AG09309 (cell line): ENCODE data around the gene HPS5.
A peak's percentile ranks its signal among the peaks of the same experiment; 100 is the strongest.

Experiments
- DNase-seq: peaks from one replicate; pipeline ENCODE4 v3.0.0-alpha.2; 2010; ENCODE audit warnings: low read depth
- H3K4me3 ChIP-seq: 2 replicates; pipeline ENCODE4 v1.5.1; 2011; ENCODE audit warnings: mild to moderate bottlenecking, low read depth, low read length, moderate library complexity; ENCODE audit not compliant: control insufficient read depth
- CTCF ChIP-seq: IDR thresholded peaks from 2 replicates; pipeline ENCODE4 v1.5.1; 2011; ENCODE audit warnings: mild to moderate bottlenecking, low read depth, low read length, inconsistent platforms; ENCODE audit not compliant: insufficient read depth, control insufficient read depth; ENCODE audit errors: missing control alignments

The HPS5 gene

GRCh38 chr11:18365741-18366140, 43.8 kb upstream of the HPS5 start:
- no peak for DNase-seq
- H3K4me3 ChIP-seq = no peak overlapping the region
- no peak for TF ChIP-seq CTCF

GRCh38 chr11:18364495-18365073, 42.6 kb upstream of the HPS5 start:
- H3K4me3 ChIP-seq = no peak overlapping the region
- DNase-seq = no peak
- TF ChIP-seq CTCF = no peak

- DNase-seq = no peak
- TF ChIP-seq CTCF = no peak
These were observed 39.2 kb upstream of the HPS5 start for GRCh38 chr11:18361154-18361553.

GRCh38 chr11:18358646-18359045, 36.7 kb upstream of the HPS5 start:
- TF ChIP-seq CTCF = no peak
- DNase-seq = no peak
- H3K4me3 ChIP-seq = no peak overlapping the region

More at GRCh38 chr11:18361154-18361553, 39.2 kb upstream of the HPS5 start:
- H3K4me3 ChIP-seq = no peak overlapping the region

GRCh38 chr11:18352581-18352980, 30.6 kb upstream of the HPS5 start:
- no peak for DNase-seq
- H3K4me3 ChIP-seq = no peak overlapping the region
- no peak for TF ChIP-seq CTCF

DNA sequence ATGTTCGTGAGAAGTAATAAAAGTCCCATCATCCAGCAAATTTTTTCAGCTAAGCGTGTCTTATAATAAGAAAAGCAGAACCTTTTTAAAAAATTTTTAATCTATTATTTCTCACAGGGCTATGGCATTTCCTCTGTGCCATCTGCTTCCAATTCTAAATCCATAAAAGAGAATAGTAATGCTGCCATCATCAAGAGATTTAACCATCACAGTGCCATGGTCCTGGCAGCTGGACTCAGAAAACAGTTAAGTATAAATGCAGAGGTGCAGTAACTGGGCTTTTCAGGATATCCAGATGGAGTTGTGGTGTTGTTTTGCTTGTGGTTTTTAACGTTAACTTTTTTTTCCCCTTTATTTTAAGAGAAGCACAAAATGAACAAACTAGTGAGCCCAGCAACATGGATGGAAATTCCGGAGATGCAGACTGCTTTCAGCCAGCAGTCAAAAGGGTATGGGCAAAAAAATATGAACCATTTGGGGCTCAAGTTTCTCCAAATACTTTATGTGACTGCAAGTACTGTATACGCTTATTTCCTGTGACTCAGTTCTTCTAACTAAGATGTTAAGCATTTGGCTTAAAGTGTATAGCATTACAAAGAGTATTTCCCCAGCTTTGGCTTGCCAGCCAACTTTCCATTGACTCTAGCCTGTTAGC, 25.7 kb upstream of the HPS5 start:
- no peak for TF ChIP-seq CTCF
- H3K4me3 ChIP-seq = no peak overlapping the region
- DNase-seq = peak; percentile 61

- no peak for TF ChIP-seq CTCF
- no peak for DNase-seq
- no peak overlapping the region for H3K4me3 ChIP-seq
These were observed 11.0 kb upstream of the HPS5 start for GRCh38 chr11:18332891-18333290.
